D341Med (cell line): ENCODE data around the gene PINLYP.

Experiments
- DNase-seq: peaks from one replicate; pipeline ENCODE4 v3.0.0; 2012; ENCODE audit warnings: low spot score

Gene PINLYP

DNA sequence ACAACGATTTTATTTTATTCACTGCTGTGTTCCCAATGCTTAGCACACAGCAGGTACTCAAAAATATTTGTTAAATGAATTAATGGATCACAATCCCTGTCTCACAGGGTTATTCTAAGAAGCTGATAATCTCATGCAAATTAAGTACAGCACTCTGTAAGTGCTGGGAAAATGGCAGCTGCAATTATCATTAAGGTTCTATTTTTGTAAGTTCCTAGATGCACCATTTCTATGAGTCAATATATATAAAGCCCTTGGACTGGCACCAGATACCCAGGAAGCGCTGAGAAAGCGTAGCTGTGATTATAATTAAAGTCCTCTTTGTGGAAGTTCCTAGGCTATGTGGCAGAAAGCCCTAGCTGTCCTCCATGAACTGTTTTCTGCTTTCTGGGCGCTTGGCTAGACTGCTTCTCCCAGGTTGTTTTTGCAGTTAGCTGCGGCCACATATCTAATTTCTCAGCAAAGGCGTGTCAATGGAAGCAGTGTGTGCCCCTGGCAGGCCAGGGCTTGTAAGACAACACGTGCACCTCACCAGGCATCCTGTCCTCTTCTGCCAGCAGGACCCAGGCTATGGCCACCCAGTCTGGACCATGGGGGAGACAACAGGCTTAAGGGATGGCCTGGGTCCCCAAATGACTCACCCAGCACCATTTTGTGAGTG, 31.1 kb downstream of the PINLYP start:
- no peak for DNase-seq

DNA sequence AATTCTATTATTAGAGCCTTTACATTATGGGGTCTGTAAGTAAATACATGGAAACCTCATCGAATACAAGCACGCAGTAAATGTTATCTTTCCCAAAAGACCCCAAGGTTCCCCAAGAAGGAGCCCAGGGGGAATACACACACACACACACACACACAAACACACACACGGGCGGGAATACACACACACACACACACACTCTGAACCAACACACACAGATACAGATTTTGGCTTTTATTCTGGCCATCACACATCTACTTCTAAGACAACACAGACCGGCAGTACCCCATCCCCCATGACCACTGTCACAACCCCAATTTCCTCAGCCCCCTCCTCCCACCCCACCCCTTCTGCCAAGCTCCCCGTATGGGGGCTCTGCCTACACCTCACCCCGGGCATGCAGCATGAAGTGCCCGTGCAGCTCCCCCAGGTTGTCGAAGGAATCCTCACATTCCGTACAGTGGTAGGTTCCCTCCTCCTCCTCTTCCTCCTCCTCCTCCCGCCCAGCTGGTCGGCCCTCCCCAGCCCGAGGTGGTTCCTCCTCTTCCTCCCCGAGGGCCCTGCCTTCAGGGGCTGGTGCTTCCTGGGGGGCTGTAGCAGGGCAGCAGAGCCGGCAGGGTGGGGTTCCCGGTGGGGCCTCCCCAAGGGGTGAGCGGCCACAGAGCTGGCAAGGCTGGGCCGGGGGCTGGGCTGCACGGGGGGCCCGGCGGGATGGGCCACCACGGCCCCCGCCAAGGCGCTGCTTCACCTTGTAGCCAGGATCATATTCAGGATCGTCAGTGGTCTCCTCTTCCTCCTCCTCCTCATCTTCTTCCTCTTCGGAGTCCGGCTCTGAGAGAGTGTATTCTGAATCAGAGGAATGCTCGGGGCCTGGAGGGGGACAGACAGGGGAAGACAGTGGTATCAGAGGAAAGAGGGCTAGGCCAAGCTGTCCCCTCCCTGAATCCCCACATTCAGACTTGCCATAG, 31.9 kb downstream of the PINLYP start:
- DNase-seq, result no peak

DNA sequence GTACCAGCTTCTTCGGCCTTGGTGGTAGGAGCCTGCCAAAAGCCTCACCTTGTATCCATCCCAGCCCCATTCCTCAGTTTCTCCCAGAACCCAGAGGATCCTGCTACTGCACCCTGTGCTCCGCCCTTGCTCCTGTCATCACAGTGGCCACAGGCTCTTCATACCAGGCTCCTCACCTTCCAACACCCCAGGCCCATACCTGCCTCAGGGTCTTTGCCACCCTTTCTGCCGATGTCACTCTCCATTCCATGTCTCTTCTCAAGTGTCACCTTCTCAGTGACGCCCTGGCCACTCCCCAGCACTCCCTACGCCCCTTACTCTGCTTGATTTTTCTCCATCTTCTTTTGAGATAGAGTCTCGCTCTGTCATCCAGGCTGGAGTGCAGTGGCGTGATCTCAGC, 34.3 kb downstream of the PINLYP start:
- no peak for DNase-seq

DNA sequence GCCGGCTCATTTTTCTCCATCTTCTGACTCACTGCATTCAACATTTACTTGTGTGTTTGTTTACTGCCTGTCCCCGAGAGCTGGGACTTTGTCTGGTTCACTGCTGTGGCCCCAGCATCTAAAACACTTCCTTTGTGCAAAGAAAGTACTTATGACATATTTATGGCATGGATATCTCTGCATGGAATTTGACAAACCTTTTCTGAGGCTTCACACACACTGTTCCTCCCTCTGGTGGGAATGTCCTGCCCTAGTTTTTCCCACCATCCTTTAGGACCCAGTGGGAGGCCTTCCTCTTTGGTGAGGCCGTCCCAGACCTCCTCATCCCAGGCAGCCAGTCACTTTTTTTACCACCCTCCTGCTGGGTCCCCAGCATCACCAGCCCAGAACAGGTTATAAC, 34.9 kb downstream of the PINLYP start:
- no peak for DNase-seq

DNA sequence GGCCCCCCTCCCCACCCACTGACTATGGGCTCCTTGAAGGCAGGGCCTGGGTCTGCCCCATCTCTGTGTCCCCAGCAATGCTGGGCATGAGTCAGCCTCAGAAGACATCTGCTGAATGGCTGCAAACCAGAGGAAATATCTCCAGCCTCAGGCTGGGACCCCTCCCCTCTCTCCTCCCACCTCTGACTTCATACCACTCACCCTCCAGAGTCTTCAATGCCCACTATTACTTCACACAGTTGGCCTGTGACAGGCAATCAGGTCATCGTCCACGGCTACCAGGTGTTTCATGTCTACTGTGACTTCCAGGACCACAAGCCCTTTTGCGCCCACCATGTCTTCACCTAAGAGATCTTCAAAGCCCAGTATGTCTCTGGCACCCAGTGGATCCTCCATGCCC, 36.2 kb downstream of the PINLYP start, which contains the start of gene SRRM5:
Gene SRRM5, plus strand, starts transcription at position 301 of the 400 bp plus-strand sequence. Its CDS starts 34 bp downstream, at position 335.
- no peak for DNase-seq

DNA sequence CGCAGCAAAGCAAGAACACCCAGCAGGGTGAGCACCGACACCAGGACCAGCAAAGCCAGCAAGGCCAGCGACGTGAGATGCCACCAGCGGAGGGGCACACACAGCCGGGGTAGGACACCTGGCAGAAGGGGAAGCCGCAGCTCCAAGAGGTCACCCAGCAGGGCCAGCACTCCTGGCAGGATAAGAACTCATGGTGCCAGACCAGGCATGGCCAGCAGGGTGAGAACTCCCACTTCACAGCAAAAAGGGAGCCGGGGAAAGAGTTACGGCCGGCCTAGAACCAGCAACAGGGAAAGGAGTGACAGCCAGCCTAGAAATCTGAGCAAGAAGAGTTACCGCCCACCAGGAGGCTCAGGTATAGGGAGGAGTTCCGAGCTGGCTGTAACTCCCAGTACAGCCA, 36.8 kb downstream of the PINLYP start:
- DNase-seq, result no peak

DNA sequence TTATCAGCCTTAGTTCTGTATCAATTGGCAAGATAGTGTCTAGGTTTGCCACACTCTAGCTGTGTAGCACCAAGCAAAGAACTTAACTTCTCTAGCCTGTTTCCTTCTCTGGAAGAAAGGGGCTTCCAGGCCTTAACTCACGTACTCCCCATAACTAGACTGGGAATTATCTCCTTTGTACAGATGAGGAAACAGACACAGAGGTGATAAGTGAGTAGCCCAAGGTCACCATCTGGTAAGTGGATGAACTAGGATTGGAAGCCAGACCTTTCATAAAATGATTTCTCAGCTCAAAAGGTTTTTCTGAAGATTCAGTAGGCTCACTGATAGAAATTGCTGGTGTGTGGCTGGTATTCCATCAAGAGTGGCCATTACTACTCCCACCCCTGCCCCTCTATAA, 40.7 kb downstream of the PINLYP start:
- DNase-seq, result no peak

DNA sequence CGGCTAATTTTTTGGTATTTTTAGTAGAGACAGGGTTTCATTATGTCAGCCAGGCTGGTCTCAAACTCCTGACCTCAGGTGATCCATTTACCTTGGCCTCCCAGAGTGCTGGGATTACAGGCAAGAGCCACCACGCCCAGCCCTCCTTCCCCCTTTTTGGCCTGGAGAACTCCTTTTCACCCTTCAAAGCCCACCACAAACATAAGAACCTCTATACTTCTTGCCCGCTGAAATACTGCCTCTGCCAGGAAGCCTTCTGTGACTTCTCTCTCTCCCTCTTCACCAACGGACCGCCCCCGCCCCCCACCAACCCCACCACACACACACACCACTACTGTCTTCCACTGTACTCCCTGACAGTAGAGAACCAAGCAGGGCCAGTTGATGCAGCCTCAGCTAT, 41.4 kb downstream of the PINLYP start:
- no peak for DNase-seq

DNA sequence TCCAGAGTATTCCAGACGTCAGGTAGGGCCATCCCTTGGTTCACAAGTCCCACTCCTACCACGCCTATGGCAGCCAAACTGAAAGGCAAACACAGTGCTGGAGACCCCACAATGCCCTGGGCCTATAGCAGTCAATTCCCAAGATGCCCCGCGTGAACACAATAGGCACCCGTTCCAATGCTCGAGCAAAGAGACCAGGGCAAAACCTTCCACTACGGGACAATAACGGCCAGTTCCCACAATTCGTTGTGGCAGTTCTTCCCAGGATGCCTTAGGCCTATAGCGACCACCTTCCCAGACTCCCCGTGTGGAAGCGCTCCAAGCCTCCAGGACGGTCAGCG, 43.3 kb downstream of the PINLYP start:
- DNase-seq, result peak; percentile 76

DNA sequence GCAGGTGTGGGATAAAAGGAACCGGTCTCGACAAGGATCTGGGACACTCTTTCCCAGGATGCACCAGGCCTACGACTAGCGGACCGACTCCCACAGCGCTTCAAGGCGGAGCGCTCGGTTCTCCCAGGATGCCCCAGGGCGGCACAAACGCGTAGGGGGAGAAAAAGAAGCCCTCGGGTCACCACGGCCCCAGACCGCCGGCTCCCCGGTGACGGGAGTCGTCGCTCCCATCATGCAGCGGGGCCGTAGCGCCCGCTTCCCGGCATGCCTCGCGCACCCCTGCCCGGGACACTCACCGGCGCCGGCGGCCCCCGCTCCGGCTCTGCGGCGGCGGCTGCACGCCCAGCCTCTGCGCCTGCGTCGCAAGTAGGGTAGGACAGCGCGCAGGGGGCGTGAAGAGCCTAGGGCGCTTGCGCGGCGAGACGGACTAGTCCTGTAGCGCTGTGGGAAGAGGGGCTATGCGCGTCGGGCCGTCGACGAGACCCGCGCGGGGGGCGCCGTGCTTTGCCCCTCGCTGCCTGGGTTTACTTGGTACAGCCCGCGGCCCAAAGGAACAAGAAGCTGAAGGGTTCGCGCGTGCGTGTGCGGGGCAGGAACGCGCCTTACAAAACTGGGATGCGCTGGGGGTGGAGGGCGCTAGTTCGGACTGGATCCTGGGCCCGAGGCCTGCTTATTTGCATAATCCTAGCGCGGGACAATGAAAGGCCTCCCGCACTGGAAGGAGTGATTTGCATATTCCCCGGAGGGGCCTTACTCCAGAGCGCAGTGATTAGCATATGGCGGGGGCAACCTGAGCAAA, 43.9 kb downstream of the PINLYP start, which contains the start of gene ZNF428:
Gene ZNF428, minus strand, starts transcription at position 368 of the 799 bp plus-strand sequence. CDS start 5,325 bp downstream, outside the sequence.
- DNase-seq, result peak; percentile 94

DNA sequence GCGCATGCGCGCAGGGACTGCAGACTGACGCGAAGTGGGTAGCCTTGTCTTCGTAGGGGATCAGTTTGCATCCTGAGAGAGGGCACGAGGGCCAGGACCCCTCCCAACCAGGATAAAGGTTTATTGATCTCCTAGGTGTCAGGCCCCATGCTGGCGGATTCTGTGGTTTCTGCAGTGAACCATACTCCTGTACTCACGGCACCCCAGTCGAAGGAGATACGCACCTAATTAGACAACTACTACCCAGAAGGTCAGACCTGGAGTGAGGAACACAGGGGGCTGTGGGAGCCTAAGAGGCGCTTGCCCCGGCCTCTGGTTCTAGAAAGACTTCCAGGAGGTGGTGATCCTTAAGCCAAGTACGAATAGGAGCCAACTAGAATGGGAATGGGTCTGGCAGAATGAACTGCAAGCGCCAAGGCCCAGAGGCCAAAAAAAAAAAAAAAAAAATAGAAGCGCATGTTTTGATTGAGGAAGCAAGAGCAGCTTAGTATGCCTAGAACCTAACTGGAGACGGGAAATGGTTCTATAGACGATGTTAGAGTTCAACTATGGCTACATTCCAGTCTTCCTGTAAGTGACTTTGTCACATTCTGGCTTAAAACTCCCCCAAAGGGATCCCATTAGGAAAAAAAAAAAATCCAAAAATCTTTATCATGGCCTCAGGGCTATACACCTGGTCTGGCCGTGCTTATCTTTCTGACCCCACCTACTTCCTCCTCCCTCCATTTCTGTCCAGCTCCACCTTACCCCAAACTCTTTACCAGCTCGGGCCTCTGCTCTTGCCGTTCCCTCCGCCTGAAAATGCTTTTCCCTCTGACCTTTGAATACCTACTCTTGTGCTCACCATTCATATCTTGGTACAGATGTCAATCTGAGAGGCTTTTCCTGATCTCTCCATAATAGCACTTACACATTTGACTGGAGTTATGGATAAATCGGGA, 44.7 kb downstream of the PINLYP start:
- DNase-seq, result no peak

DNA sequence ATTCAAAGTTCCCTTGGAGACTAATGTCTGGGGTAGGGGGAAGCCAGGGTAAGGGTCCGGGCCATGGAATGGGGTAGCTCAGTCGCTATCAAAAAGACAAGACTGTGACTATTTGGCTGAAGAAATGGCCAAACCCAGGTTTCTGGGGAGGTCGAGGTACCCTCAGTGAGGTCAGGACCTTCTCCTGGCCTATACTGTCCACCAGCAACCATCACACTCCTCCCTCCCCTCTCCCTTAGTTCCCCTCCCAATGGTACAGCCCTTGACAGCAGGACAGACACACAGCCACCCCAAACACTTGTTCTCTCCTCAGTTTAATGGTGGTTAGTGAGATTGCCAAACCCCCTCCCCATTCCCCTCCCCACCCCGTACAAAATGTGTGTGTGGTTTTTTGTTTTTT, 46.5 kb downstream of the PINLYP start:
- DNase-seq, result no peak

DNA sequence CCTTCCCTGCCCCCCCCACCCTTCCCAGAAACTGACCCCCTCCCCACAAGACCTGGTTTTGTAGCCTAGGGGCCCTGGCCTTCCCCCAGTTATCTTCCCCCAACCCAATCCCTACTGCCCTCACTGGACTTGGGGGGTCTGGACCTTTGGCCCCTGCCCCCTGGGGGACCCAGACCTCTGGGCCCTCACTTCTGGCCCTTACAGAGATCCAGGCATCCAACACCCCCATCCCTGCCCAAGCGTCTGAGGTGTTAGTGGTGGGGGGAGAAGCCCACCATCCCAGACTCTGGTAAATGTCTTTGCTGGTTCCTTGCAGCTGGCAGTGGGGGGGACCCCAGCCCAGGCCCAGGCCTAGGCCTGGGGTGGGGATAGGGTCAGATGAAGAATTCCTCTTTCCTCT, 47.4 kb downstream of the PINLYP start:
- no peak for DNase-seq

DNA sequence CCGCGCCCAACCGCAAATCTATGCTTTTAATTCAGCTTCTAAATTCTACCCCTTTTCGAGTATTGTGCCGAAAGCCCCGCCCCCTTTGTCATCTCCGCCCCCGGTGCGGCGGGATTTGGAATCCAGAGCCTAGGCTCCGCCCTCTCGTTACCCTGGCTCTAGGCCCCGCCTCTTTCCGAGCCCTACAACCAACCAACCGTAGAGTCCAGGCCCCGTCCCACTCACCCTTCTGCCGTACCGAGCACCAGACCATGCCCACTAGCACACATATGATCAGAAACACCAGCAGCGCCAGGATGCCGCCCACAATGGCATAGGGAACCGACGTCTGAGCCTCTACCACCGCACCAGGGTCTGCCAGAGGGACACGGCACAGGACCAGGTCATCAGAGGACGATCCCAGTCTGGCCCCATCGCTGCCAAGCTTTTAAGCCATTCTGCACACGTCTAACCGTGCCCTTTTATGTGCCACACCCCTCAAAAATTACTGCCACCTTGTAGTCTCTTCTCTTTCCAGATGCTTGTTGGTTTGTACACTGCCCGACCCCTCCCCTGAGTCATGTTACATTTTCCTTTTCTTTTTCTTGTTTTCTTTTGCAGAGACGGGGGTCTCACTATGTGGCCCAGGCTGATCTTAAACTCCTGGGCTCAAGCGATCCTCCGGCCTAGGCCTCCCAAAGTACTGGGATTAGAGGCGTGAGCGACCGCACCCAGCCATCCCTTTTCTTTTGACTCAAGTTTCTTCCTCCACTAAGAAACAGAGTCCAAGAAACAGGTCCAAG, 48.5 kb downstream of the PINLYP start:
- no peak for DNase-seq

DNA sequence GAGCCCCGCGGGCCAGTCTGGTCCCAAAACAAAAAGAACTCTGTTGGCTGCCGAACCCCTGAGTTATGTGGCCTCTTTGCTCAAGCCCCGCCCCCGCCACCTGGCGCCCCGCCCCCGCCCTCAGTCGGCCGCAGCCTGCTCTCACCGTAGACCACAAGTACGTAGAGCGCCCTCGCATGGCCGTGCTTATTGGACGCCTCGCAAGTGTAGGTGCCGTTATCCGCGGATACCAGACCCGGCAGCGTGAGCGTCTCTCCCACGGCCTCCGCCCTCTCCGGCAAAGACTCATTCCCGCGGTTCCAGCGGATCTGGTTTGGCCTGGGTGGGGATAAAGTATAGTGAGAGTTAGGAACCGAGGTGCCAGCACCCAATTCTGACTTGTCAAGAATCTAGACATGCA, 49.3 kb downstream of the PINLYP start:
- no peak for DNase-seq

DNA sequence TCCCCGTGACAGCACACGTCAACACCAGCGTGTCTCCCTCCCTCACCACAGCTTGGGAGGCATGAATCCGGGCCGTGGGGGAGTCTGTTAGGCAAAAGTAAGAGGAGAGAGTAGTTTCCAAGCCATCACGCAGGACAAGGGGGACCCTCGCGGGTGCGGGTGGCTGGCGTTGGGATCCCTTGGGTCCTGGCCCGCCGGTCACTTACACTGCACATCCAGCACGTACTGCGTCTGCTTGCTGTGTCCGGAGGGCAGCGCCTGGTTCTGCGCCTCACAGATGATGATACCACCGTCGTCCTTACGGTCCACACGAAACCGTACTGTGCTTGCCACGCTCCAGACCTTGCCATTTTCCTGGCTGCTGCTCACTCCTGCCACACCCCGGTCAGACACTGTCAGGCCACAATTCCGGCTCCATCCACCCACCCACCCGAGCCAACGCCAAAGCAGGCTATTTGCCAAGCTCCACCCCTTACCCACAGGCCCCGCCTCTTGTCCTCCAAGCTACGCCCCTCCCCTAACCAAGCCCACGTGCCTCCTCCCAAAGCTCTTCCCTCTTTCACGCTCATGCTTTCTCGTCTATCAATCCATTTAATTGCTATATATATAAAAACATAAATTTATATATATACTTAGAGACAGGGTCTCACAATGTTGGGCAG, 50.4 kb downstream of the PINLYP start:
- no peak for DNase-seq

DNA sequence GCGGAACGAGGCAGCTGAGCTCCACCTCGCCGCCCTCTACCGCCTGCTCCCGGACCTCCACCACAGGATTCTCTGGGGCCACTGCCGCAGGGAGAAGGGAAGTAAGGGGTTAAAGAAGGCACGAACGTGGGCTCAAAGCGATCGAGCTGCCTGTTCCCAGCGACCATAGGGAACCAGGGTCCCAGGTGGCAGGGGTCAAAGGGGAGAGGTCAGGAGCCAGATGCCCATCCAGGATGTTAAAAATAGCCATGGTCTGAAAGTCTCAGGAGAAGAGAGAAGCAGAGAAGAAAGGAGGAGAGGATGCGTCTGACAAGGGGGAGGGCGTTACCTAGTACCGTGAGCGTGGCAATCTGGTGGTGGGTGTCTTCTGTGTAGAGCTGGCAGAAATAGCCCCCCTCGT, 51.2 kb downstream of the PINLYP start:
- DNase-seq, result no peak

DNA sequence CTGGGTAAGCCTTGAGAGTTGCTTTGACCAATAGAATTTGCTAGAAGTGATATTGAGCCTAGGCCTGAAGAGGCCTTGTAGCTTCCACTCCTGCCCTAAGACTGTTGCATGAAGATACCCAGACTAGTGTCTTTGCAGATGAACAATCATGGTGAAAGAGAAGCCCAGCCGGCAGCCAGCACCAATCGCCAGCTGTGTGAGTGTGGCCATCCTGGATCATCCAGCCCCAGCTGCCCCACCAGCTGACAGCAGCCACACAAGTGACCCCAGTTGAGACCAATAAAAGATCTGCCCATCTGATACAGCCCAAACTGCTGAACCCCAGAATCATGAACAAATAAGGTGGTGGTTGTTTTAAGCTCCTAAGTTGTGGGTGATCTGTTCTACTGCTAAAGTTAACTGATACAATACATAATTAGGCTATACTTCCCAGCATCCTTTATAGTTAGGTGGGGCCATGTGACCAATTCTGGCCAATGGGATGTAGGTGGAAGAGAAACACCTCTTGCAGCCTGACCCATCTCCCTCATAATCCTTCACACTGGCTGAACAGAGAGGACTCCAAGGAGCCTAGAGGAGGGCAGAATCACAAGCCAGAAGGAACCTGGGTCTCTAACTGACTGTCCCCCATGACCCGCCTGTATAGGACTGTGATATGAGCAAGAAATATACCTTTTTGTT, 53.2 kb downstream of the PINLYP start:
- DNase-seq, result no peak

DNA sequence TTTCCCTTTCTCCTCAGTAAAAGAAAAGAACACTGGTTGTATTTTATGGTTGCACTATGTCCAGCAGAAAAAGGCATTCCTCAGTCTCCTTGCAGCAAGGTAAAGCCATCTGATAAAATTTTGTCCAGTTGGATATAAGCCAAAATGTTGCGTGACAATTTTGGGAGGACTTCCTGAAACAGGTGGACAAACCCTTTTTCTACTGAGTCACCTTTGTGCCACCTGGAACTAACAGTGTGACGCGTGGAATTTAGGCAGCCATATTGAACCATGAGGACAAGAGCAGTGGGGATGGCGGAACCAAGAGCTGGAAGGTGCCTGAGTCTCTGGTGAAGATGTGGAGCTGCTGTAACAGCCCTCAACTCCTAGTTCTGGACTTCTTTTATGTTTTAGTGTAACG, 55.9 kb downstream of the PINLYP start:
- no peak for DNase-seq
